Inflammatory macrophage treated with lipopolysaccharide for 1 hour (primary cell): ENCODE results near the gene ABTB2.

Source experiments
- DNase-seq, 2 donors: peaks; one replicate each; pipeline ENCODE4 v3.0.0-alpha.2; 2020 to 2022

Gene ABTB2

DNA sequence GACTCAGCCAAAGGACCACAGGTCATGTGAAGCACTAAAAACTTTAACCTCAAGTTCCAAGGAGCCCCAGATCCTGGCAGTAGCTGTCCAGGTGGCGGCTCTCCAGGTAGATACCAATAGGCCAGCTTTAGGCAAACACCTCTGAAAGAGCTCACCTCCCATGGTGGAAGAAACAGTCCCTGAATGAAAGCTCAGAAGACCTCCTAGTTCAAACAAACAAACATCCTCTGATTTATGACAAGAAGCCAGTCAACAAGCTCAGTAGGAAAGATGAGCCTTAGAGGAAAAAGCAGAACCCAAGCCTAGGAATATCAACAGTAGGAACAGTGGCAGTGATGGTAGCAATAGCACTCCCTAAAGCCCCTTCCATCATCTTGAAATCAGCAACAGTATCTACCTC, 17.2 kb downstream of the ABTB2 start:
- DNase-seq, result no peak

DNA sequence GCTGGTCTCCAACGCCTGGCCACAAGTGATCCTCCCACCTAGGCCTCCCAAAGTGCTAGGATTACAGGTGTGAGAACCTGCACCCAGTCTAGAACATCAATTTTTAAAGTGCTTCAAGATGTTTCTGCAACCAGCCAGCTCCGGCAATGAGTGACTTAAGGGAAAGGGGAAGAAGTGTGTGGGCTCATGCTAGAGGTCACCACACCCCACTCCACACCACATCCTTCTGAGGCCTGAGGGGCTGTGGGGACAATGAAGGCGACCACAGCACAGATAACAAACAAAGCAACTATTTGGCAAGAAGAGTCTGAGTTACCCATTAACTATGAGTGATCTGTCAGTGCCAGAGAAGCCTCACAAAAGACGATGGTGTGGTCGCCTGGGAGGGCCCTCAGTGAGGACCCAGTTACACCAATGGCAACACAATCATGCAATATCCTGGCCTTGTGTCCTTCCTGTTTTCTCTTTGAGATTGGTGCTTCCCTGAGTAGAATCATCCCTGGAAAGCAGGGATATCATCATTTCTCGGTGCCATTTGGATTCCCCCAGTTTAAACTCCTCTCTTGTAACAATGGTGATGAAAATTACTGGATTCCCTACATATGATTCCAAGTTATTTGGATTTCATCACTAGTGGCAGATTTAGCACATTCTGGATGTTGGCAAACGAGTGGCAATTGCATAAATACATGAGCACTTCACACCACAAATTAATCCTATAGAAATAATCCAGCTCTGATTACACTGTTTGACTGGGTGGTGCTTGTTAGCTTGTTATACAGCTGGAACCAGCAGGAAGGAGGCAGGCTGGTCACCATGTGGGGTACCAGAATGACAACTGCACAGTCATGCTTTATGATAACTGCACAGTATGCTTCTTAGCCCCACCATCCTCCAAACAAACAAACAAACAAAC, 18.4 kb downstream of the ABTB2 start:
- DNase-seq, result peak; percentile 55 to 72

DNA sequence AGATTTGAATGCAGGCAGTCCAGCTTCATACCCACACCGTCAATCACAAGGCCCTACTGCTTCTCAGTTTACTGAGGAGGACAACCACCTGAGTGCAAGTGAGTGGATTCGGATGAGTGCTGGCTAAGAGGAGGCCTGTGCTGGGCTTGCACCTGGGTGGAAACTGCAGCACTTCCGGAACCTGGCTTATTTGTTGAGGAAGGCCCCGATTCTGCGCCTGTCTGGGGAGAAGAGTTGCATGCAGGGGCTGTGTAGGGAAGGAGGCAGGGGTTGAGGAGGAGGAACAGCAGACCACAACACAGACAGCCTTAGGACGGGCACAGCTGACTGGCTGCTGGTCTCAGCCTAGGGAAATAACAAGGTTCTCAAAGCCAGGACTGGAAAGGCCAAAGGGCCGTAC, 20.8 kb downstream of the ABTB2 start:
- no peak for DNase-seq

DNA sequence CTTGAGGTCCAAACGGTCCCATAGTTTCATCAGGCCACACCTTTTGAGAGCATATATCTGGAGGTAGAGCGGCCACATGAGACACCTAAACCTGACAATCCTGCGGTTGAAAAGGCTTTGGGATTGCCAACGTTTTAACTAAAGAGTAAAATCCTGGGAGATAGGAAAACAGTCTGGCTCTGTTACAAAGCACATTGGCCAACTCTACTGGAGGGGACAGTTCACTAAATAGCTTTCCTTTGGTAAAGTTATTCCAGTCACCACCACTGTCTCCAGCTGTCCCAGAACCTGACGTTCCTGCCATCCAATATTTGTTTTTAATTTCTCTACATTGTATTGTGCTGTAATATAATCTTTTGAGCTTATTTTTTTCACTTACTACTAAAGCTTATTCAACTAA, 22.0 kb downstream of the ABTB2 start:
- no peak for DNase-seq

DNA sequence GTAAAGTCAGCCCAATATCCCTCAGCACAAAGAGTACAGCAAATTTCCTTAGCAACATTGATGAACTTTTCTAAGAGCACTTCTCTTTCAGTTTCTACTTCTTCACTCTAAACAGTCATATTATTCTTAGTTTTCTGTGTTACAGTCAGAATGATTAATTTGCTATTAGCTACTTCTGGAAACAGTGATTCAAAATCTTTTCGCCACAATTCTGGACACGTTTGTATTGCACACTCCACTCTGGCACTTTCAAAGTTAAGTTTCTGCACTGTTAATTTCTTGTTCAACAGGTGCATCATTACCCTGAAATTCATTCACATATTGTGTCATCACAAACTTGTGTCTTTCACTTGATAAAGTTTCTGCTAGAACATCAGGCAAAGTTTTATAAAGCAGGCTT, 22.5 kb downstream of the ABTB2 start:
- no peak for DNase-seq

DNA sequence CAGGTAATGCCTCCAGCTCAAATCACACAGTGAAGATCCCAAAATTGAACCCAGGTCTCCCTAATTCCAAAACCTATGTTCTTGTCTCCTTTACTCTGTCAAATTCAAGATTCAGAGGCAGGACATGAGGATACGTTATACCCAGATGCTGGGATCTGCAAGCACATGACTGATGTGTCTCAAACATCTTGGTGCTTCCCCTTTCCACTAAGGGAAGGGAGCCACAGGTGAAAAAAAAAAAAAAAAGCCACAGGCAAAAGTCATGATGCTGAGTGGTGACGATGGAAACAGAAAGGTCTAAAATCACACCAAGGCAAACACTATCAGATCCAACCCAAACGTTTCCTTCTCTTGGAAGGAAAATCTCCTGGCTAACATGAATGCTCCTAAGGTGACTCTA, 24.0 kb downstream of the ABTB2 start:
- no peak for DNase-seq

DNA sequence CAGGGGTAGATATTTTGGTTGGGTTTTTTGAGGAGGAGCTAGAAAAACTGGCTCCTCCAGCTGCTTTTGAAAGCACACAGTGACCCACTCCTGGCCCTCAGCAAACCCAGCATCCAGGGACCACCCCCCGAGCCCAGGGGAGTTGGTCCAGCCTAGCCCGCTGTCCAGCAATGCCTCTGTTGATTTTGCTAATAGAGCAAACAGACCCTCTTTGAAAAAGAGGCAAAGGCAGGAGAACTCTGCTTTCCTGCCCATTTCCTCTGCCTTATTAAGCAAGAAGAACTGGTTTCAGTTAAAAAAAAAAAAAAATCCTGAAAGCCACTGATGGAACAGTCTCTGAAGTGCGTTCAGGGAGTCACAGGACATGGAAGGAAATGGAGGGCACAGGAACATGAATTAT, 25.3 kb downstream of the ABTB2 start:
- no peak for DNase-seq

DNA sequence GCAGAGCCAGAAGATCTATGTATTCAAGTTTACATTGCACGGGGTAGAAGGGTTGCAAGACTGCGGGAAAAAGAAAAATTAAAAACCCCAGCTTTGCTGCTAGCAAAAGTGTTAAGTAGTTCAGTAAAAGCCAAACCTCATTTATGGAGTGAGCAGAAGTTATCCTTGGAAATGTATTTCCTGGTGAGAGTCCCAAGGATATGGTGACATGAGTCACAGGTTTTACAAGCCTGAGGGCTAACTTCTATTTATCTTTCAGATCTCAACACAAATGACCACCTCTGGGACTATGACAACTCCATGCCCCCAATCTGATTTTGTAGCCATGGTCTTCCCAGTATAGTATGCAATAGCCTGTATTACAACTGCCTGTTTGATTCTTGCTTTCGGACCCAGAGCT, 26.1 kb downstream of the ABTB2 start:
- DNase-seq, result no peak

DNA sequence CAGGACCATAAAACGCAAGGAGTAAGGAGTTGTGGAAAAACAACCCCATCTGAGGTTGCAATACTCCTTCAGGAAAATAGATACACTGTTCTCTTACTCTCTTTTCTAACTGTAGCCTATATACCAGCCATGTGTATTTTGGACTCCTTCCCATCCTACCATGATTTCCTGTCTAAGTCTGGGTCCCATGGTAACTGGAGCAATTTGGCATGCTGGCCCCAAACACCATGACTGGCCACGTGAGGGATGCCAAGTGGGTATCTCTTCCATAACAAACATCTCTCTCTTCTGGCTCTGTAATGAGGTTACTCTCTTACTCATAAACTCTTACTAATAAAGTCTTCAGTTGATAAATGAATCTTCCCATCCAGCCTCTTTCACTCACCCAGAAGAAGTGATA, 26.5 kb downstream of the ABTB2 start:
- DNase-seq, result no peak

DNA sequence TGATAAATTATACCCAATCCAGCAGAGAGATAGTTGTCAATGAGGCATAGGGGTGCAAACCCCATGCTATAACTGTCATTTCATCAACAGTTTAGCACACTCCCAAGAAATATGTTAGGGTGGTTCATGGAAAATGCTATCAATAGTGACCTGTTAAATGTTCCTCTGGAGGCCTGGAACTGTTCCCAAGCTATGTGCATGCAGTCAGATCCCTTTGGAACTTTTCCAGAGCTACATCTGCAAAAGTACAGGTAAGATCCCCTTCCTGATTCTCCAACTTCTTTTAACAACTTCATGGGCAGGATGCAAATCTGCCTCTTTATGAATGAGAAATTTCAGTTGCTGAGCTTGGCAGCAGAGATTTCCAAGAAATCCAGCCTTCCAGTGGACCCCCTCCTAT, 27.2 kb downstream of the ABTB2 start:
- DNase-seq, result no peak

DNA sequence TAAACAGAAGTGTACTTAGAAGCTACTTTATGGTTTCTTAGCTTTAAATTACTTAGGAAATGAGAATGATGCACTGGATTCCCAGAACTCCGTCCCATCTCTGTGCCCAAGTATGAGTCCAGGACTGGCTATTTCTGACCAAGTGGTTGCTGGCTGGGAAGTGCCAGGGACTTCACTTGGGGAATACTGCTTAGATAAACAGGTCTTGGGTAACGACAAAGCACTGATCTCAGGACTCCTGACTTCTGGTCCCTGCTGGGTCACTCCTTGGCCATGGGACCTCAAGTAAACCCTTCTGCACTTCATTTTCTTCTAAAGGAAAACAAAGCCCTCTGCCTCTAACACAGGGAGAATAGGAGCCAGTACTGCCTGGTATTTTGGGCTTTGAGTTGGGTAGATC, 27.9 kb downstream of the ABTB2 start:
- no peak for DNase-seq

DNA sequence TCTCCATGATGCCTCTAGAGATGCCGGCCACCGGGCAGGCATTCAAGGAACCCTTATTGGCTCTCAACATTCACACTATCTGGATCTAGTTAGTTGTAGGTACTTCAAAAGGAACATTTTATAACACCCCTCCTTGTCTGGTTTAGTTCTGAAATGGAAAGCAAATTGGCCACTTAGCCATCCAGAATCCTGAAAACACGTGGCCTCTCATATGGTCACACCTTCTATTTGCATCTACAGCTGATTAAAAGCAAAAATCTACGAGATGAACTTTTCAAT, 29.2 kb downstream of the ABTB2 start:
- no peak for DNase-seq

DNA sequence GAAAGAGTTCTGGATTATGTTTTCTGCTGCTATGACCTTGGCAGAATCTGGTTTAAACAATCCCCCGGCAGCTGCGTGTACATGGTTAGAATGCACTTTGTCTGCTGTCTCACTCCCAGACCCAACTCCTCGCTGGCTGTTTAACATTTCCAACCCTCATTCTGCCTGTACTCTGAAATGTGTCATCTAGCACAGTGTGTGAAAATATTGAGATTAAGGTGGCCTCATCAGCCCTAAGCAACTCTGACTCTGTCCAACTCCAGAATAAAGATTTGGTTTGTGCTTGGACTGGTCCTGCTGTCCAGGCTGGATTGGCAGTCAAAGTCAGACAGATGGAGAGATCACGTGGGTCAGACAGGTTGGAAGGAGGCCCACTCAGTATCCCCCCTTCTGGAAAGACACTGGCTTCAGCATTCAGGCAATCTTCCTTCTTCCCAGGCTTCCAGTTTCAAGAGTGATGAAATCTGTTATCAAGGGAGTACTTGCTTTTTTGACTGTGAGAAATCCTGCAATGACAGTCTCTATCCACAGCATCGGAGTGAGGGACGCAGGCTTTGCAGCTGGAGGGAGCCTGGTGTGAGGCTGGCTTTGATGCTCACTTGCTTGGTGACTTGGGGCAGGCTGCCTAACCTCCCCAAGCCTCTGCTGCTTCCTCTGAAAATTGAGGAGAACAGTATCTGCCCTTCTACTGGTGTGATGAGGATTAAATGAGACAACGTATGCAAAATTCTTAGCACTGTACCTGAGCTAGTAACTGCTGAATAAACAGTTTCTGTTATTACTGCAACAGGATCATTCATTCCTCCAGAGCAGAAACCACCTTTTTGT, 29.8 kb downstream of the ABTB2 start:
- no peak for DNase-seq

DNA sequence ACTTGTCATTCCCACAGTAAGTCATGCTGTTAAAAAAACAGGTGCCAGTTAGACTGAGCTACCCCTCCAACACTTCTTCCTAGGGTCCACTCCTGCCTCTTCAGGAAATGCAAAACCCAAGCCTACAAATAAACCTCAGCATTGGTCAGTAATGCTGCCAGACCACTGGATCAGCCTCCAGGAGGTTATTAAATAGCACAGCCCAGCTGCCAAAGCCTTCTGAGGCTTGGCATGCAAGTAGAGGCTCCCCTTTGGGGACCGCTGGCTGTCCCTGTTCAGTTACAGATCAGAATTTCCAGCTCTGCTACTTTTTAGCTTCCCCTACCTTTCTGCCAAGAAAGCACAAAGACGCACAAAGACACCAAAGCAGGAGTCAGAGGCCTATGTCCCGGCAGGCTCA, 33.3 kb downstream of the ABTB2 start:
- no peak for DNase-seq

DNA sequence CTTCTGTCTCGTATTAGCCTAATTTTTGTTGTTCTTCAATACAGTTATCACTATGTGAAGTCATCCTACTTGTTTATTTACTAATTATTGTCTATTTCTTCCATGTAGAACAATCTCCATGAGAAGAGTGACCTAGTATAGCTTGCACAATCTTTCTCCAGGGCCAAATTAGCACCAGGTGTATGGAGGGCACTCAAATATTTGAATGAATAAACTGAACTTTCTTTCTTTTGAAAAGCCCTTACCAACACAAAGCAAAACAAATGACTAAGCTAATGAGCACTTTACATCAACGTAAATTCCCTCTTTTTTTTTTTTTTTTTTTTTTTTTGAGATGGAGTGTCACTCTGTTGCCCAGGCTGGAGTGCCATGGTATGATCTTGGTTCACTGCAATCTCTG, 34.2 kb downstream of the ABTB2 start:
- no peak for DNase-seq

DNA sequence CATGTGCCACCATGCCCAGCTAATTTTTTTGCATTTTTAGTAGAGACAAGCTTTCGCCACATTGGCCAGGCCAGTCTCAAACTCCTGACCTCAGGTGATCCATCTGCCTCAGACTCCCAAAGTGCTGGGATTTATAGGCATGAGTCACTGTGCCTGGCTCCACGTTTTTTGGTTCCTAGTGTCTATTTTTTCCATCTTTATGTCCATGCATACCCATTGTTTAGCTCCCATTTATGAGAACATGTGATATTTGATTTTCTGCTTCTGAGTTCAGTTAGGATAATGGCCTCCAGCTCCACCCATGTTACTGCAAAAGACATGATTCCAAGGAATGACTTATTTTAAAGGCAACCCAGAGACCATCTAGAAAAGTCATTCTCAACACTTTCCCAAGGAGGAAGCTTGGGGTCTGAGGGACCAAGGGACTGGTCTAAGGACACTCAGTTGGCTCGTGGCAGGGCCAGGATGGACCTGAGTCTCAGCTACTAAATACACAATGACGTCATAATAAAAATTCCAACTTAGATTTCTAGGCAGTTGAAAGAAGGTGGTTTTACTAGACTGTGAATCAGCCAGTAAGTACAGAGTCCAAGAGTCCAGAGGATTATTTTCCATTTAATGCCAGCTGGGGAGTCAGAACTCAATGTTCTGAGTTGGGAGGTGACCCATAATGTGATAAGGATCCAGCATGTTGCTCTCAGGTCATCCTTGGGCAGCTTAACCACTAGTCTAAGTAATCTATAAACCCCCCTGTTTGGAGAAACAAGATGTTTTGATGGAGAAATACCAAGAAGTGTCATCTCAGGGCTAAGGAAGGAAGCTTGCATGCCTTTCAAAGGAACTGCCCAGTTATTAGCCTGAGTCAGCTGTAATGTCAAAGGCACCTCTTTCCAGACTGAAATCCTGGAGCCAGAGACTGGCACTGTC, 39.4 kb downstream of the ABTB2 start:
- peak; percentile 52 to 58 for DNase-seq

DNA sequence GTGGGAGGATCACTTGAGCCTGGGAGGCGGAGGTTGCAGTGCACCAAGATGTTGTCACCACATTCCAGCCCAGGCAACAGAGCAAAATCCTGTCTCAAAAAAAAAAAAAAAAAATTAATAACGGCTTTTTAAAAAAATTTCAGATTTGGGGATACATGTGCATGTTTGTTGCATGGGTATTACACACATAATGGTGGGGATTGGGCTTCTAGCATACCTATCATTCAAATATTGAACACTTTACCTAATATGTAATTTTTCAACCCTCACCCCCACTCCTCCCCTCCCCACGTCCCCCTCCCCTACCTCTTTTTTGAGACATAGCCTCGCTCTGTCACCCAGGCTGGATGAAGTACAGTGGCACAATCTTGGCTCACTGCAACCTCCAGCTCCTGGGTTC, 40.1 kb downstream of the ABTB2 start:
- no peak for DNase-seq

DNA sequence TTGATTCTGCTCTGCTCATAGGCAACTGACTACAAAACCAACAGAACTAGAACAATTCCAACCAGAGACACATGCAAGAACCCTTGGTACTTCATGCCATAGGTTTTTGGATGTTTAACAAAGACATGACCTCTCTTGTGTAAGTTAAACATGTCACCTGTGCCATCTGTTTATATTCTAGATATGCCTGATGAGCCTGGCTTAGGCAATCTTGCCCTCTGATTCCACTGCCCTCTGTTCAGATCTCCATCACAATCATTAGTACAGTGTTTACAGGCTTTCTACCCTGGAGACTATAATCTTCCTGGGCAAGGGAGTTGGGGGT, 40.8 kb downstream of the ABTB2 start:
- no peak for DNase-seq

DNA sequence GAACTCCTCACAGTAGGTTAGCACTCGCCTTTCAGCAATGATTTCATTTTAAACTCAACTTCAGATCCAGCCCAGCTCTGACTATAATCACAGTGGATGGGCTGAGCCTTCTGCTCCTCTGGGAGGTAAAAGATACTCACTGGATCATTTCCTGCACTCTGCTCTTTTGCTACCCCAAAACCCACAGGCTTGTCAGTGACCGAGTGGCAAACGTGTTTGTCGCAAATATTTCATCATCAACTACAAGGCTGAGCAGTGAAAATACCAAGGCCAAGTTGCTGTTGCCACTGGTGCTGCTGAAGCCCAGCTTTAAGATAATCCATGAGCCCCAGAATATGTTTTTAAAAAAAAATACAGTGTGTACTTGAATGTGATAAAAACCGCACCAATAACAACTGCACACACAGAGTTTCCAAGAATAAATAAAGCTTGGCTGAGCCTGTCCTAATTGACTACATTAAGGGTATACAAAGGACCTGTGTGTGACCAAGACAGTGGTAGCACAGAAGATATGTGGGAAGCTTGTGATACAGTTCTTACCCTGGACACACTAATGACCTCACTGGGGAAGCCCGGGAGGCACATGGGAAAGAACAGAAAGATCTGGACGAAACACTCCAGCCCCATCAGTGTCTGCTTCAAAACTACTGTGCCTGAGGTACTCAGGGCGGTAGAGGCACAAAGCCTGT, 41.3 kb downstream of the ABTB2 start:
- peak; percentile 68 to 87 for DNase-seq

DNA sequence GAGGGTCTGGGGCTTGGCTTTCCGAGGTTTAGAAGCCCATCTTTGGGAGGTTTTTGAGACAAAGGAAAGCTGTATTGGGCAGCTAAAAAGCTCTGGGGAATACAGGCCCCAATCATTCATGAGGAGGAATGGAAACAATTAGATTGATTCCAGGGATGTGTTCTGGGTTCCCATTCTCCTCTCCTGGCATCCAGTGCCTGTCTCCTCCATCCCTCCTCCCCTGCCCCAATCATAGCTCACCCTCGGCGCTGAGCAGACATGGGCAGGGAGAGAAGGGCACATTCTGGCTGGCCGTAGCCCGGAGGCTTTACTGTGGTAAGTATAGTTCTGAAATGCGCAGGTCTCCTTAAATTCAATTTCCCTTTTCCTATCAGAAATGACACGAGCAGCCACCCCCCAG, 42.4 kb downstream of the ABTB2 start:
- DNase-seq, result no peak

DNA sequence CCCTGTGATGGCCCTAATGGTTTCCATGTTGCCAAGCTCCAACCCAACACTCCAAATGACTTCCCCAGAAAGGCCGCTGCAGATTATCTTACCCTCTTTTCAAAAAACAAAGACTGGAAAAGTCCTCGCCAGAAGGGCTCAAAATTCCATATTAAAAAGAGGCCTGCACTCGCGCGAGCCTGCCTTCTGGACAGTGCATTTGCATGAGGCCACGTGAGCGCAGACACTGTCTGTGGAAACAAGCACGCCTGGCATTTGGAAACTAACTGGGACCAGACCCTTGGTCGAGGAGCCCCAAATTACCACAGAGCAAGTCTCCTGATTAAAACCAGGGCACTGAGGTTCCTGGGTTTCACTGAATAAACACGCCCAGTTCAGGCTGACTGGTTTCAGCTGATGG, 42.9 kb downstream of the ABTB2 start:
- no peak for DNase-seq

DNA sequence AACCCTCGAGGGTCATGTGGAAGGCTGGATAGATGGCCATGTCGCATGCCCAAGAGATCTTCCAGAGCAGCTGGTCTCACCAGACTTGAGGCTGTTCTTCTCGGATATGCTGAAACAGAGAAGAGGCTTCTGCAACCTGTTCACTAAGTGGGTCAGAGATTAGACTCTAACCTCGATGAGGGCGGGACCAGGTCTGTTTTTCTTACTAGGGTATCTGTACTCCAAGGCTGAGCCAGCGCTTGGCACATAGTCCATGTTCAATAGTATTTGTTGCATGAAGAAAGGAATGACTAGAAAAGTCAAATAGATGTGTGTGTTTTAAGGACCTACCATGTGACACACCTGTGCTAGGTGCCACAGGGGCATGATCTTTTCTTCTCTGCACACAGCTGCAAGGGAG, 43.6 kb downstream of the ABTB2 start:
- no peak for DNase-seq

DNA sequence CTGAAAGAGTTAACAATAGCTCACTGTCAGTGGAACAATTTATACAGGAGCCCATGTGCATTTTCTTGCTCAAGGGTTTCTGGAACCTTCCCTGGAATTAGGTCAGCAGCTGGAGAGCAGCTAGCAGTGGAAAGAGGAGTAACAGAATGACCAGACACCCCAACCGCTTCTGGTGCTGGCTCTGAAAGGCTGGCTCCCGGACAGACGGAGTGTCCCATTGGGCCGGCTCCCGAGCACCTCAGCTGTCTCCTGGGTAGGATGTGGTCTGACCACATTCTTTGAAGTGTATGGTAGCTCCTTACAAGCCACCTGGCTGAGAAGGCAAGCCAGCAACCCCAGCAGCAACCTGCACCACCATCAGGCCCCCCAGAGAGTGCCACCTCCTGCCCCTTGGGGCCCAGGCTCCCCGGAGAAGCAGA, 44.7 kb downstream of the ABTB2 start:
- DNase-seq, result no peak
